NCI-H460 (cell line): ENCODE data around the gene SEMA6A. TPM values are rescaled to one million over a fixed set of nuclear protein-coding genes. Genes with fewer than 3 reads are reported as not detected.

Experiments
- DNase-seq: peaks from one replicate; pipeline ENCODE4 v3.0.0-alpha.2; 2016; ENCODE audit warnings: low read depth; ENCODE audit errors: extremely low read depth
- polyA plus RNA-seq: library from polyadenylated mRNA; depleted of rRNA; stranded (reverse); fragments of >200 nt; gene quantifications from 2 replicates; pipeline ENCODE4 v1.2.3, GENCODE V29; 2014; cell fraction: nucleus; rRNA removed
- total RNA-seq: library from RNA; depleted of rRNA; stranded (reverse); fragments of >200 nt; shearing (Covaris generic); gene quantifications from 2 replicates; pipeline ENCODE4 v1.2.3, GENCODE V29; 2014; rRNA removed

SEMA6A gene
- total RNA-seq = 0.32 and 0.94 TPM in 2 replicates
- 0.08 TPM in 1 of 2 replicates, not detected in the other for polyA plus RNA-seq

DNA sequence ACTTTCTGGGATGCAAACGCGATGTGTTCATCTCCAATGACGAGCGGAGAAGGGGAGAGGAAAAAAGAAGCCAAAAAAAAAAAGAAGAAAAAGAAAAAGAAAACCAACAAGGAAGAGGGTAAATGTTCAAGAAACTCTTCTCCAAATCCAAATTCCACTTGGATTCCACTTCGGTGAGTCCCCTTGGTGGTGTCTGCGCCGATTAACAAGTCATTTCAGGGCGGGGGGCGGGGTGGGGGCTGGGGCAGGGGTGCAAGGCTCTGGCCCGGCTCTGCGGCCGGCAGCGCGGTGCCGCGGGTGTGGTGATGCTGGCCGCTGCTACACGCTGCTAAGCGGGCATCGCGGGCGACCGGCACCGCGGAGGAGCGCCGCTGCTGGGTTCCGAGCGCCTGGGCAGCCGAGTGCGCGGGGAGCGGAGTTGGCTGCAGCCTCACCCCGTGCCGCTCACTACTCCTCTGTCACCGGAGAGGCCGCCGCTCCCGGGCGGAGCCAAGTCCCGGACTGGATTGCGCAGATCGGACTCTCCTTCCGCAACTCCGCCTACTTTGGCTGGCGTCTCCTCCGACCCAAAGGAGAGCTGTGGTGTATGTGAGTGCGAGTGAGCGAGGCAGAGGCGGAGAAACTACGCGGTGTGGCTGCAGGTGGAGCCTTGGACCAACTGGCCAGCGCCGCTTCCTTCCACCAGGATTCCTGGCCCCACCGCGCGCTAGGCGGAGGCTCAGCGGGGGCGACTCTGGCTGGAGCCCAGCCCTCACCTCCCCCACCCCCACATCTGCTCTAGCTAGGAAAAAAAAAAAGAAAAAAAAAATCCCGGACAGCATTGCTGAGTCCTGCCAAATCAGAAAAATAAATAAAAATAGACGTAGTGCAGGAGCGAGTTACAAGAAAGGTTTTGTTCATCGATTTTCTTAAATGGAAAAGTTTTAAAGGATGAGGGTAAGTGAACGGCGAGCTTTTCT lies at the start of gene SEMA6A:
SEMA6A (minus strand) TSS at position 457 of the 959 bp plus-strand sequence. CDS start 69,879 bp downstream, outside the sequence.
- DNase-seq = peak; percentile 82

- no peak for DNase-seq
Measured at GRCh38 chr5:116622375-116623050, 47.9 kb upstream of the SEMA6A start.

- DNase-seq = no peak
Measured at GRCh38 chr5:116621599-116621998, 47.0 kb upstream of the SEMA6A start.

DNA sequence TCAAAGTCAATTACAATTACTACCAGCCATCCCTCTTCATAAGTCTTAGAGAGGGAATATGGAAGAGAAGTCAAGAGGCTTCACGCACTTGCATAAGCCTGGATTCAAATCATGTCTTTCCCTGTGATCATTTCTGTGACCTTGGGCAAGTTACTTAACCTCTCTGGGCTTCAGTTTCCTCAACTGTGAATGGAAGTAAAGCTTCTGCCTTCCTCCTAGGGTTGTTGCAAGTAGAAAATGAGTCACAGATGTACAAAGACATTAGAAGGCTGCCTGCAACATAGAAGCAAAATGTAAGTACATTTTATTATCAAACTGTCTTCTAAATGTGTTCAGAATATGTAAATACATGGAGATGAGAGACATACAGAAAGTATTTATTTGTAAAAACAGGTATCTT lies 42.3 kb upstream of the SEMA6A start:
- DNase-seq = no peak

GRCh38 chr5:116614603-116614920 lies 39.9 kb upstream of the SEMA6A start:
- no peak for DNase-seq

DNA sequence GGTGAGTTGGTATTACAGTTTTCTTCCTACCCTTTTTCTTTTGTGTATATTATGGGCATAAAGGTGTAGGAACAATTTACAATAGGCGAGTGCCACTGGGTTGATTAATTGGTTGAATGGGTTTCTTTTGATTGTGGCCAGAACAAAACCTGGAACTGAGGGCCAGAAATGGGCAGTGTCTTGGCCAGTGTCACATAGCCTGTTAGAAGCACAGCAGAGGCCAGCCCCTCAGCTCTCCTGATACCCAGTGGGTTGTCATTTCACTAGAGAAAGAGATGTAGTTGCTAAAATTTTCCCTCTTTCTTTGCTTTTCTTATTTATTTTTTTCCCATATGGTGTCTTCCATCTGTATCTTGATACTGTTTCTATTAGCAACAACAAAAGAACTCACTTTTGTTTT lies 38.8 kb upstream of the SEMA6A start:
- DNase-seq = no peak

GRCh38 chr5:116612431-116612830 lies 37.8 kb upstream of the SEMA6A start:
- DNase-seq = no peak

DNA sequence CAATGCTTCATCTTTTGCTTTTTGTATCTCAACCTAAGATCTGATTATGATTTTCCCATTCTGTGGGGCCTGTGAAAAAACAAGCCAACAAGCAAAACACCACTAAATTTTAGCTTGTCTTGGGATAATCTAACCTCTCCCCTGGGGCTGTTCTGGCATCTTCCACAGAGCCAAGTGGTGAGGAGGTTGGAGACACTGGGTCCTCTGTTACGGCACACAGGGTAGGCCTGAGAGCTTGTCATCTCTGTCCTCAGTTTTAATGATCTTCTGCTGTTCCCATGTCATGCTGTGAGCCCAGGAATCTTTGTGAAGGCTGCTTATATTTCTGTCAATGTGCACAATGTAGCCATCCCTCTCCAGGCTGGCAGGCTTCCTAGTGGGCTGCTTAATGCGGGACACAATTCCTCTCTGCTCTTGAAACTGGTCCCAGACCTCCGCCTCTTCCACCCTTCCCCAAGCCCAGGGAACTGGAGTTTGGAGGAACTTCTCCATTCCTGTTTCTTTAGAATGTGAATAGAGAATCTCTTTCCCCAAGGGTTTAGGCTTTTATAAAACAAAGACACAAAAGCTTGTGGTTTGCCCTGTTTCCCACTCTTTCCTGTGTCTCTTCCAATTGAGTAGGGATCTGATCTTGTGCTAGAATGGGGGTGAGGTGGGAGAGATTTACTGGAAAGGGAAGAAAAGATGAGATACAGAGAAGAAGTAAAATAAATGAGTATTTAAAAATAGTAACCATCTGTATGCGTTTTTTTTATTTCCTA lies 30.9 kb upstream of the SEMA6A start:
- no peak for DNase-seq

- no peak for DNase-seq
Measured at GRCh38 chr5:116604805-116605204, 30.2 kb upstream of the SEMA6A start.

- DNase-seq = no peak
Measured at GRCh38 chr5:116600876-116601275, 26.3 kb upstream of the SEMA6A start.

- DNase-seq = no peak
Measured at GRCh38 chr5:116598911-116599310, 24.3 kb upstream of the SEMA6A start.

DNA sequence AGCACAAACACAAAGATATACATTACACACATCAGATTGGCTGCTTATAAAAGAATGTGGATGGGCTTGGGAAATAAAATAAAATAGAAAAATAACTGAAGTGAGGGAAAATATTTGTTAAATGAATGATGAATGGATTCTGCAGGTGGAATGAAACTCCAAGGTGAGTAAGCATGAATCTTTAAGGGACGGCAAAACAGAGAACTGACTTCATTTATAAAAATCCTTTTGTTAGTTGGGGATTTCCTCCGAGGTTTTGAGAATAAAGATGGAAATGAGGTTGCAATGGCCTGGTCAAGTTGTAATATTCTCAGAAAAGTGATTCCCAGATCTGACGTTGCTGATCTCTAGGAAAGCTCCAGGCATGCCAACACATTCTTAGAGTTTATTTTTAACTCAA lies 20.9 kb upstream of the SEMA6A start:
- no peak for DNase-seq

- DNase-seq = no peak
Measured at GRCh38 chr5:116593340-116593739, 18.7 kb upstream of the SEMA6A start.

- DNase-seq = peak; percentile 51
Measured at GRCh38 chr5:116585227-116585626, 10.6 kb upstream of the SEMA6A start.

DNA sequence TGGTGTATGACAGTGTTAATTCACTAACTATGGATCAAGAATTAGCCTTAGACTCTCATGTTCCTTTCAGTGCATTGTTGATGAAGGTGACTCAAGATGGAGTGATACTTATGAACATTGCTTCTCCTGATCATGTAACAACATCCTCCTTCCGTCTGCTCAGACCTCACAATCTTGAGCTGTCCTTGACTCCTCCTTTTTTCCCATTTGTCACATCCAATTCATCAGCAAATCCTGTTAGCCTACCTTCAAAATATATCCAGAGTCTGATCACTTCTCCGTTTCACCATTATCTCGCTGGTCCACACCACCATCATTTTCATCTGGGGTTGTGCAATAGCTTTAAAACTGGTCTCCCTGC lies 9.2 kb upstream of the SEMA6A start:
- no peak for DNase-seq

GRCh38 chr5:116583085-116583861 lies 8.7 kb upstream of the SEMA6A start:
- no peak for DNase-seq

DNA sequence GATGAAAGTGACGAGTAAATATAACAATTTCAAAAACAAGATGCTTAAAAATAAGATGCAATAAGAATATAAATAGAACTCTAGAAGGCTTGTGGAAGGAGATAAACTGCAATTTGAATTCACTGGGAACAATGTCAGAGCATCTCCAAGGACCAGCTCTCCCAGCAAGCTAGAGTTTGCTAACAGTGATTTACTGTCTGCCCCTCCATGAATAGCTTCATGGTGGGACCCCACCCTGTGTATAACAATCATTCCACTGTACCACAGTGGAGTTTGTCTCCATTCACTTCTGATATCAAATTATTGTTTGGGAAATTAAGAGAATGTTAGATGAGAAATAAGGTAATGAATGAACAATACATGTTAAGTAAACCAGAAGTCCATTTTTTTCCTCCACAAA lies 7.3 kb upstream of the SEMA6A start:
- no peak for DNase-seq

DNA sequence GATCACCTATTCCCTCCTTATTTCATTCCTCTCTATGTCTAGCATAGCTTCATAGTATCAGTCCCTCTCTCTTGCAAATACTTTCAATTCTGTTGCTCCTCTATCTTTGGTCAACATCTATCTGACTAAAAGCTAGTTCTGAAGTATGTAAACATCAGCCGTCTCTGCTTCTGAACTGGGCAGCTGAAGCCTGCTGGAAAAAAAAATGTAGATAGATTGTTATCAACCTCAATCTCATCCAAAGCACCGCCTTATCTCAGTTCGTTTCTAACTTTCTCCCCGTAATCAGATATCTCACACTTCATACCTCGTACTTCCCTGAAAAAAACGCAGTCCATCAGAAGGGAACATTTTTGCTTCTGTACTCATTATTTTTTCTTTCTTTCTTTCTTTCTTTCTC lies 4.5 kb upstream of the SEMA6A start:
- no peak for DNase-seq

GRCh38 chr5:116578676-116579075 lies 4.1 kb upstream of the SEMA6A start:
- DNase-seq = no peak

DNA sequence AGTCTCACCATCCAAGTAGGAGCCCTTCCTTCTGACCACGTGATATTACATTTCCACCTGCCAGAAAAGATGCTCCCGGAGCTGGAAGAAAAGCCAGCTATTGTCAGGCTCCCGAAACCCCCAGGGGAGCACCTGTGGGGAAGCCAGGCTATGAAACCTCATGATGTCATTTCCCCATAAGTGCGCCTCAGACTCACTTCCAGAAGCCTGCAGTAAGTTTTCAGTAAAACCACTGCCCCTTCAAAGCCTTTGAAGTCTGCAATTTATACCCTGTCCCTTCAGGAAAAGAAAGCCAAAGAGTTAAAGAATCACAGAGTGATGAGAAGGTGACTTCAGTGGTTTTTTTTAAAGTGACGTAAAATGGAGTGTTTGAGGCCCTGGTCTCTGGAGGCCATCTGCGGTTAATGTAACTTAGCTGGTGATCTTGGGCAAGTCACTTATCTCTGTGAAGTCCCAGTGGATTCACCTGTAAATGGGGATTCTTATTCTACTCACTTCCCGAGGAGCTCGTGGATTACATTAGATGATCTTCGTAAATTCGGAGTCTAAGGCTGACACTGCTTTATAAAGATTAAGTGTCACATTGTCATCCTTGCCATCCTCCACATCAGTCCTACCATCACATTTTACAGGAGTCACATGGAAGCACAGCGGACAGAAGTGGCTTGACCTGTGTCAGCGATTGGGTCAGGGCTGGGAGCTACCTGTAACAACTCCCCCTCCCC lies 2.6 kb upstream of the SEMA6A start:
- no peak for DNase-seq
